GM21526 (cell line): ENCODE results near the gene PTPRO.

ENCODE experiments used
- ATAC-seq: cut with Tn5 transposase; IDR thresholded peaks from one replicate; pipeline ENCODE4 v1.9.1; 2021; ENCODE audit warnings: moderate library complexity; ENCODE audit not compliant: unreplicated experiment, low FRiP score

Gene PTPRO

DNA sequence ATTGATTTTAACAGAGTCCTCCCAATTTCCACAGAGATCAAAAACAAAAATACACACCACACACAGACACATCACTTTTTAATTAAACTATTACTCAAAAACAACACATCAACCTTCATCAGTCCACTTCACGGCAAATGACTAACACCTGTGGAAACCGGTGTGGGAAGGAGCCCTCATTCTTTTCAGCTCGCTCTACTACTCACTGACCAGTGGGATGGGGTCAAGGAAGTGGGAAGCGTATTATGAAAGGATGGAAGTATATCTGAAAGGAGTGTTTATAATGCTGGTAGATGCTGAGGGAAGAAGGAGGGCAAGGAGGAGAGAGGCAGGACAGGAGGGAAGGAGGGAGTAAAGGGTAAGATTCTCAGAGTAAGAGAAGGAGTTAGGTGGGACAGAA, 310.4 kb downstream of the PTPRO start:
- no peak for ATAC-seq

DNA sequence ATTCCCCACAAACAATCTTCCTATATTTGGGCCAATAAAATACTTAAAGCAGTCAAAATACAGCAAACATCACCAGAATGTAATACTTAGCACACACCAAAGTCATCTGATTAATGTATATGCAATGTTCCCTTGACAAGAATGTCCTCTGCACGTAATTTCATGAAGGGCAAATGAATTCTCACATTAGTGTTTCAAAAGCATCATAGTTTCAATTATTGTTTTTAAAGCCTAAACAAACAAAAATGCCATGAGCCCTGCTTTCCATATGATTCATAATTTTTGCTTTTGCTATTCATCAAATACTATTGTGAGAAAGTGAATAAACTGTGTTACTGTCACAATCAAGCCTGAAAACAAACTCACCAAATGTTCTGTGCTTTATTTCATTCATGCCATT, 310.9 kb downstream of the PTPRO start:
- ATAC-seq, result no peak

DNA sequence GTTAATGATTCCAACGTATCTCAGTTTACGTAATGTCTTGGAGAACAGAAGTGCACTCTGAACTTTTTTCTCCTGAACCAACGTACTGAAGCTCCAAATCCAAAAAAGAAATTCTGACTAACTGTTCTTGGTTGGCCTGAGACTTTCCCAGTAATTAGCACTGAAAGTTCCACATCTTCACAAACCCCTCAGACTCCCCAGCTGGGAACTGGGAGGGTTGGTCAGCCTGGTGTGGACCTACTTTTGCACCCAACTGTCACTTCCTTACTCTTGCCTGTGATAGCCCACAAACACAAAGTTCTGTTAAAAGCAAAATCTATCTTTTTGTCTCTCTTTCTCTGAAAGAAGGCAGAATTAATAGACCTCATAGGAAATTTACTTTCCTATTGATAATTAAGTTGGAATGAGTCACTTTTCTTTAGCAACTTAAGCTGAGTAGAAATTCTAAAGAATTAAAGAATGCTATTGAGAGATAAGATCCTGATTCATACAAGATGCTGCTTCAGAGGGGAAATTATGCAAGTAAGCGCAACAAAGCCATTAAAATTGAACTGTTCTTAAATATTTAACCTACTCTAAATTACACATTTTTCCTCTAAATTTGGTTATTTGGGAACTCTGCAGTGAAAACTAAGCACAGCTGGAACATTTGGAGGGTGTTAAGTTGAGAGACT, 311.8 kb downstream of the PTPRO start:
- ATAC-seq, result no peak

DNA sequence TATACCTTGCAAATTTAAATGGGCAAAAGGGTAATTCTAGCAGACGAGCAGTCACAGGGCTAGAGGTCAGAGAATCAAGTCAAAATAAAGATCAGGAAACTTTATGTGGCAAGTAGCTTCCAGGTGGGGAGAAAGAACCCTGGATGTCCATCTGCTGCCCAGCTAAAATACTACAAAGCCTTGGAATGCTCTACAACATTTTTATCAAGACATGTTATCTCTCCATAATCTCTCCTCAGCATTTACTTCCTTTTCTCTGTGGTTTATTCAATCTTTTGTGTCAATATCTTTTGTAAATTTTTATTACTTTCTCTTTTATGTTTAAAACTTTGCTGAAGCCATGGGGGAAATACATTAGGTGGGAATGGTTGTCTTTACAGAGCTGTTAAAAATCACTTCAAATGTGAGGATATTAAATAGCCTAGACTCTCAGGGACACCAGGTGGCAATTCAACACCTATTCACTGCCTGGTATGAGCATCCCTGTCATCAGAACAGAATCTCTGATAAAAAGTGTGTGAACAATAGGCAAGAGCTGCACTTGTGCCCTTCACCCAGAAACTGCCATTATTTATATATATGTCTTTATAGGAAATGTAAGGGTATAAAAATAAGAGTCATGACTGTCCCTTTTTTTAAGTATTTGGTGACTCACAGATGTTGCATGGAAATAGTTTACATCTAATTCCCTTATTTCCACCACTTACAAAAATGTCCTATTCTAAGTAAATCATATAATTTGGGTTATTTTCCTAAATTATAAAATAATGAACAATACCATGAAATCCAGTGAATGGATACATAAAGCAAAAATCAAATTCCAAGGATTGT, 314.0 kb downstream of the PTPRO start:
- no peak for ATAC-seq

DNA sequence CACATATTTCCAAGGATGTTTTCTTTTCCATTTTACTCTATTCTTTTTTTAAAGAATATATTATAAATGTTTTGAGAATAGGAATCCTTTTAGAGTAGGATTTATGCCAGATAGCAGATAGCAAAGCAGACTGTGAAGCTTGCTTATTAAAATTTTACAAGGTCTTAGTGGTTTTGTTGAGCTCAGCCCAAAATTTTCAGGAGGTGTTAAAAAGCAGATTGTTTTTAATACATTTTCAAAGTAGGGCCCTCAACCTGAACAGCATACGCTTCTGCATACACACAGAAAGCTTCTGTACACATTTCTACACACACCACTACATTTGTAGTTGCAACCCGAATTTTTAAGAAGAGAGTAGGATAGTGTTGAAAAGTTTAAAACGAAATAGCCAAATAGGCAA, 315.9 kb downstream of the PTPRO start:
- ATAC-seq, result no peak

DNA sequence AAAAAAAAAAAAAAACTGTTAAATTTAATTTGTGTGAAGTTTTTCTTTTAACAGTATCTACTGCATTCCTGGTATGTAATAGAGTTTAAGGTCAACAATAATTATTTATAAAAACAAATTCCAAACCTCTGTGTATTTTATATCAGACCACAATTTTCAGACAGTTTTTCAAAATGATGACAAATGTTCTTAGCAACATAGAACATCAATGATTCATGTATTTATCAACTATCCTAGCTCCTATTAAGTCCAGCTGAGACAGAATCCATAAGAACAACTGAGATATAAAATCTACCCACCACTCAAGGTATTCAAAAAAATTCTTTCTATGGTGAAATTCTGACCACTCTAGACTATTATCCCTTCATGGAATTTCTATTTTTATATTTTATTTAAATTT, 322.4 kb downstream of the PTPRO start:
- no peak for ATAC-seq

DNA sequence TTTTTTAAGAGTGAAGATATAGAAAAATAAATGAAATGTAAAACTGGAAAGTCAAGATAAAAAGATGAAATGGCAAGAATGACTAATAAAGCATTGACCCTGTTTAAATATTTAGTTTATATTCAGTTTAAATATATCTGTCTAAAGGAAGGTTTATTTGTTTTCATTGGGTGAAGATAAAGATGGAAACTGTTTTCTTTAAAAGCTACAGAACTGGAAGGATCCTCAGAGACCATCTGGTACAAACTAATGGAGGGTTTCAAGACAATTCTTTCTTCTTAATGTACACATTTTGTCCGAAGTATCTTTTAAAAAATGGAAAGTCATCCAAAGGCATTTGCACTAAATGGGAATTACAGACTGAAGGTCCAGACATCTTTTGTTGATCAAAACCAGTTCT, 324.3 kb downstream of the PTPRO start:
- no peak for ATAC-seq
